ENCODE measurements around the gene TMEM234.
A peak's percentile ranks its signal among the peaks of the same experiment; 100 is the strongest.

Gene TMEM234

DNA sequence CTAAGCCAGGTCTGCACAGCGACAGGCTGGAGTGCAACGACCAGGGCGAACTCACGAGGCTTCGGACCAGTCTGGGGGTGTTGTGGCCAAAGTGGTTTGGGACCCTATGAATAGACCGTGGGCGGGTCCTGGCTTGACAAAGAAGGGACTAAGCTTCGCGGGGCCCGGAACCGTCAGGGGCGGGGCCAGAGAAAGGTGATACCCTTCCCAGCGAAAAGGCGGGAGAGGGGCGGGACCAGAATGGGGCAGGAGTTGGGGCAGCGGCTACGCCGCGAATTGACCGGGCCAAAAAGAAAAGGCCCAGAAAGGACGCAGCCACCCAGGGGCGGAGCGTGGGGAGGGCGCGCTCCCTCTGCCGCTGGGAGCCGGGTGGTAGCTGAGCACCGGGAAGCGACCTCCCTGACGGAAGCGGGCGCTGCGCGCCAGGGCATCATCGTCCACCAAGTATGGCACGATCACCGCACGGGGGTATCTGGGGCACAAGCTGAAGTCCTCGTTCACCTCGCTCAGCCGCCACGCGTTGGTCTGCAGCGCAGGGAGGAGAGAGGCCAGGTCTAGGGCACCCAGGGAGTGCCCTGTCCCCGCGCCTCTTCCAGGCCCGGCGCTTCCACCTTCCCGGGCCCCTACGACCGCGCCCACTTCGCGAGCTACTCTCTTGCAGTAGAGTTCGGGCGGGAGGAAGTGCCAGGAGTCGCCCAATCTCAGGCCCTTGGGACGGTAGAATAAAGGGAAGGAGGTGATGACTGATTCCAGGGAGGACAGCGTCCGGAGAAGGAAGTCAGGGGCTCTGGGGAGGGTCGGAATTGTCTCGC, 18.2 kb upstream of the TMEM234 start:
- peak in 1 of 2 donors; percentile 39 for DNase-seq (ENCODE audit: low read depth in 2 of 2, low spot score in 1 of 2)

DNA sequence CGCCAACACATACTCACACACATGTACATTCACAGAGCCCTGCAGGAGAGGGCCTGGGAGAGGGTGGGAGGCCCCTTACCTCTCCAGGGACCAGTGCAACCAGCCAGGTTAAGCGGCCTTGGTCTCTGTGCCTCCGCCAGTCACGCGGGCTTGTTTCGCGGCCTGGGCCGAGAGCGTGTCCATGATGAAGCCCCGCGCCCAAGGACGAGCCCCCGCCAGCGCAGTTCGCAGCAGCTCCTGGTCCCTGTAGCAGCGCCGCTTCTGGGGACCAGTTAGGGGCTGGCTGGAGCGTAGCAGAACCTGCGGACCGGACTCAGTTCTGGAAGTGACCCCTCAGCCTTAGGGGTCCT, 17.6 kb upstream of the TMEM234 start:
- DNase-seq (ENCODE audit: low read depth in 2 of 2, low spot score in 1 of 2) = no peak

DNA sequence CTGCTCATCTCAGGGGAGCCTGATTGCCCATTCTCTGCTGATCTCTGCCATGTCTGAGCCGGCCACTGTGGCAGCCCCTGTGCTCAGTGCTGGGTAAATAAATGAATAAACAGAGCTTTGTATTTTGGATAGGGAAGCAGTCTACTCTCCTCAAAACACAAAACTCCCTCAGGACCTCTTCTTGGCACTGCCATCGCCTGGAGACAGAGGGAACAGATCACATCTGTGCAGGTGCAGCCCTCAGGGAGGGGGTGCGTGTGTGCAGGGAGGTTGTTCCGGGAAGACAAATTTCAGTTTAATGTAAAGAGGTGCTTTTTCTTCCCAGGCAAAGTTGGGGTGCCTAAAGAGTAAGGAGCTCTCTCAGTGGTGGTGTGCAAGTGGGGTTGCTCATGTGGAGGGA, 17.2 kb upstream of the TMEM234 start:
- no peak for DNase-seq (ENCODE audit: low read depth in 2 of 2, low spot score in 1 of 2)

DNA sequence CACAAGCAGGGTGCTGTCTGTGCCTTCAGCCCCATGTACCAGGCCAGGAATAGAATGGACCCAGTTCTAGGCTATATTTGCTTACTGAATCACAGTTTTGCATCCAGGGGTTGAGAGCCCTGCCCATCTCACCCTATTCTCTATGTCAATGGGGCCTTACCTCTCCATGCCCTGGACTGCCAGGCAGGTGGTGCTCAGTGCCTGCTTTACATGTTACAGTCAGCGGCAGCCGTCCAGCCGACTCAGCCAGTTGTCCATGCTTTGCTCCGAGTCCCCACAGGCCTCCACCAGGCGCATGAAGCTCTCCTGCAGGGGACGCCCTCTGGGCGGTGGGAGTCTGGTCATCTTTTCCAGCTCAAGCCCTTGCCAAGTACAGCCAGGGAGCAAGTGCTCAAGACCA, 12.6 kb upstream of the TMEM234 start:
- DNase-seq (ENCODE audit: low read depth in 2 of 2, low spot score in 1 of 2) = no peak

DNA sequence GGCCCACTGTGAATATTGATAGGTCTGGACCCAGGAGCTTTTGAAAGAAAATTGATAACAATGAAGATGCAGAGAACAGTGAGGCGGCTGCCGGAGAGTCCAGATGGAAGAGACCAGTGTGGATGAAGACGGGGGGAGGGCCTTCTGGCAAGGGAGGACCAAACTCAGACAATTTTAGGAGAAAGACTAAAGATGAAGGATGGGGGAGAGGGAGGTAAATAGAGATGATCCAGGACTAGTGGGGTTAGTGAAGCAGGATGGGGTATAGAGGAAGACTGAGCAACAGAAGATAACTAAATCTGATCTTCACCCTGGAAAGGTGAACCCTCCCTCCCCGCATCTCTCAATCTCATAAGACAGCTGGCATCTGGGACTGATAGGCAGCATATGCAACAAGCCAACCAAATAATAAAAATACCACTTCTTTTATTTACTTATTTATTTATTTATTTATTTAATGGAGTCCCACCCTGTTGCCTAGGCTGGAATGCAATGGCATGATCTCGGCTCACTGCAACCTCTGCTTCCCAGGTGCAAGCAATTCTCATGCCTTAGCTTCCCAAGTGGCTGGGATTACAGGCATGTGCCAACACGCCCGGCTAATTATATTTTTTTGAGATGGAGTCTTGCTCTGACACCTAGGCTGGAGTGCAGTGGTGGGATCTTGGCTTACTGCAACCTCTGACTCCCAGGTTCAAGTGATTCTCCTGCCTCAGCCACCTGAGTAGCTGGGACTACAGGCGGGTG, 10.6 kb upstream of the TMEM234 start:
- no peak for DNase-seq (ENCODE audit: low read depth in 2 of 2, low spot score in 1 of 2)

DNA sequence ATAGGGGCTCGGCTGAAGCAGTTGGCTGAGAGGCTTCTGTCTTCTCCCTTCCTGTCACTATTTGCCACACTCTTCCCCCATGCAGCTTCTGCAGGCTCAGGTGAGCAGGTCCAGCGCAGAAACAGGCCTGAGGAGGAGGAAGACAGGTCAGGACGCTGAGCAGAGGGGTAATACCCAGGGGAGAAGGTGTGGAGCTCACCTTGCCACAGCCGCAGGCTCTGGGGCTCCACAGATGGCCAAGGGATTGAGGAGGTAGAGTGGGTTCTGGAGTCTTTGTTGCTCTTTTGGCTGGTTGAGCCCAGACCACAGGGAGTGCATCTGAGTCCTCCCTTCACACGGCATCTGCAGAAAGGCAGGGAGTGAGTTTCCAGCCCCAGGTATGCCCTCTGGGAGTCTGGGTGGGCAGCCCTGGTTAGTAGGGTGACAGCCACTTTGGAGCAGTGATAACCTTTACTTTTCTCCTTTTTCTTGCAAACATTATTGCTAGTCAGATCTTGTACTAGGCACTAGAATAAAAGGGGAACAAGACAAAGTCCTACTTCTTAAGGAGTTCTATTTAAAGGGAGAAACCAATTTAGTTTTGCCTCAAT, 9.8 kb upstream of the TMEM234 start:
- no peak for DNase-seq (ENCODE audit: low read depth in 2 of 2, low spot score in 1 of 2)

DNA sequence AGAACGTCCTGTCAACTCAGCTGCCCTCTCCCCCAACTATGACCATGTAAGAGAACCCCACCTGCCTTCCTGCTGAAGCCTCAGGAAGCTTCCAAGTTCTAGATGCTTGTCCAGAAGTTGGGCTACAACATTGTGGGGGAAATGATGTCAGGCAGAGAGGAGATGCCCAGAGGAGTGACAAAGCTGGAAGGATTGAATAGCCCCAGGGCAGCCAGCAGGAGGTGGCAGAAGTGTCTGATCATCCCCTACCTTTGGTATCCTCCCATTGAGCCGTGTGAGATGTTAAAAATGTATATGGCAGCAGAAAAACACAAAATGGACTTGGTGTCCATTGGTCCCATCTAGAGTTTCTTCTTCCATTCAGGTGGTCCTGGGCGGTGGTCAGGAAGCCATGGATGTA, 6.6 kb upstream of the TMEM234 start:
- no peak for DNase-seq (ENCODE audit: low read depth in 2 of 2, low spot score in 1 of 2)

DNA sequence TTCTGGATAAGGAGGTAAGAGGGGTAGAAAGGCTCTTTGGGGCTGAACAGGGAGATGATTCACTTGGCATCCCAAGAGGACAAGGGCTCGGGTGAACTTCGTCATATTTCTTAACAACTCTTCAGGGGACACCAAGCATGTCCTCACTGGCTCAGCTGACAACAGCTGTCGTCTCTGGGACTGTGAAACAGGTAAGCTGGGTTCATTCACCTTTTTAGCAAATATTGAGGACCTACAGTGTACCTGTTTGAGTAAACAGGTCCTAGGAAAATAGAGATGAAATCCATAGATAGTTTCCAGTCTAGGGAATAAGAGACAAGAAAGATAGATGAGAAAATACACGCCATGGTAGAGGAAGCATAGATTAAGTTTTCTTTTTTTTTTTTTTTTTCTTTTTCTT, 2.1 kb upstream of the TMEM234 start:
- DNase-seq (ENCODE audit: low read depth in 2 of 2, low spot score in 1 of 2) = no peak

DNA sequence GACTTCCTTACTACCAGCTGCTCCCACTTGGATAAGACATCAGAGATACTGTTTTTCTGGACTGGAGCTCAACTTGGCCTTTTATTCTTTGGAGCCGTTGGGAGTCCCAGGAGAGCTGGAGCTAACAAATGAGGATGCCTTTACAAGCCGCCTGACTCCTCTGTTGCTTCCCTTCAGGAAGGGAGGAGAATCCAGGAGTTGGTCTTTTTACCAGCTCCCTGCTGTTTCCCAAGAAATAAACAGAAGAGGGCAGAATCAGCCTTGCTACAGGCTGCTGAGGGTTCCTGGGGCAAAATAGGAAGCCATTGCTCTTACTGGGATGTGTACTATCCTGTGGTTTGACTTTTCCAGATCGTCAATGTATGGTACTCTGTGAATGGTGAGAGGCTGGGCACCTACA, 1.5 kb upstream of the TMEM234 start:
- DNase-seq (ENCODE audit: low read depth in 2 of 2, low spot score in 1 of 2) = no peak

DNA sequence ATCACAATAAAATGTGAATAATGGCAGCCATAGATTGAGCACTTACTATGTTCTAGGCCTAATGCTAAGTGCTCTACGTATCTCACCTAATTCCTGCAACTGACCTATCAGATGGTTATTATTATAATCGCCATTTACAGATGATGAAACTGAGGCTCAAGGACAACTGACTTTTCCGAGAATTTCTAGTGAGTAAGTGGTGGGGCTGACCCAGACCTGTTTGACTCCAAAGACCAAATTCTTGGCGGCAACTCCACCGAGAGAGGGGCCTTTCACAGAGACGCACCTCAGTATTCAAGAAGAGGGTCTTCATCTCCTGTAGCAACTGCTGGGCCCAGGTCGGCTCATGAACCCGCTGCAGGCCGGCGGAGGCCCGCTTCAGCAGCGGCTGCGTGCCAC, 573 bp downstream of the TMEM234 start:
- DNase-seq (ENCODE audit: low read depth in 2 of 2, low spot score in 1 of 2) = no peak

DNA sequence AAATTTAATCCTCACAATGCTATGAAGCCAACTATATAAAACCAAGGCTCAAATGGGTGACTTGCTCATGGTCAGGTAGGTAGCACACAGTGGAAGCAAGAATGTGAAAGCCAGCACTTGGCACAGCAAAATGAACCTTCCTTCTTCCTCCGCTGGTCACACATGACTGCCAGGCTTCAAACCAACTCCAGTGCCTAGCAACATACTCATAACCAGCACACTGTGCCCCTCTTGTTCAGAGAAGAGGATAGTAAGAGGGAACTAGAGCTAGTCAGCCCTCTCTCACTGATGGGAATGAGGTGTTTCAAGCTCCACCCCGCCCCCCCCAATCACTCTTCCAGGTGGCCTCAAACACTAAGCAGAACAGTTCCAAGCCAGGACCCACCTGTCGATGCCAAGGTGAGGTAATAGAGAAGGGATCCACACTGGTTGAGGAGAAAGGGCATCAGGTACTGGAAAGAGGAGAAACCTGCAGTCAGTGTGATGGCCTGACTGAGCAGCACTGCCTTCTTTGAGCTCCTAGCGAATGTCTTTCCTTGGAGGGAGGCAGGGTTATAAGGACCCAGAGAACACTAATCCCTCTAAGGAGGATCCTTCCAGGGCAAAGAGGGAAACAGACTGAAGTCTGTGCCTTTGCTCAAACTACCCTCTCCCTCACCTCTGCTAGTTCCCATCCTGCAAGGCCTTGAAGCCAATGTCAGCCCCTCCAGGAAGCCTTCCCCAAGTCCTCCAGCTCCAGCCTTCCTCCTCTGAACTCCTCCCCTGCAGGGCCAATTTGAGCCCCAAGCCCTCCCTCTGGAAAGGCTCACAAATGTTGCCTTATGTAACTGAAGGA, 1.2 kb downstream of the TMEM234 start:
- DNase-seq (ENCODE audit: low read depth in 2 of 2, low spot score in 1 of 2) = no peak

DNA sequence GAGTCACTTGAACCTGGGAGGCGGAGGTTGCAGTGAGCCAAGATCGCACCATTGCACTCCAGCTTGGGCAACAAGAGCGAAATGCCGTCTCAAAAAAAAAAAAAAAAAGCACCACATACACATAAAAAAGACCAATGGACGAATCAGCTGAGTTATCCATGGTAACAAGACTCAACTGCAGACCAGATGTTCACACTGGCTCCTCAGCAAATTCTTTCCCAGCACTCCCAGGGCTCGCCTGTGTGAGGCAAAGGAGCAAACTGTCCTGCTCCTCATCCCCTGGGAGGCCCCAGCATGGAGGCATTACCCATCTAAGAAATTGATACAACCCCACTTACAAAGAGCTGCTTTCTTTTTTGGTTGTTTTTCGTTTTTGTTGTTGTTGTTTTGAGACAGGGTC, 3.1 kb downstream of the TMEM234 start:
- DNase-seq (ENCODE audit: low read depth in 2 of 2, low spot score in 1 of 2) = no peak

DNA sequence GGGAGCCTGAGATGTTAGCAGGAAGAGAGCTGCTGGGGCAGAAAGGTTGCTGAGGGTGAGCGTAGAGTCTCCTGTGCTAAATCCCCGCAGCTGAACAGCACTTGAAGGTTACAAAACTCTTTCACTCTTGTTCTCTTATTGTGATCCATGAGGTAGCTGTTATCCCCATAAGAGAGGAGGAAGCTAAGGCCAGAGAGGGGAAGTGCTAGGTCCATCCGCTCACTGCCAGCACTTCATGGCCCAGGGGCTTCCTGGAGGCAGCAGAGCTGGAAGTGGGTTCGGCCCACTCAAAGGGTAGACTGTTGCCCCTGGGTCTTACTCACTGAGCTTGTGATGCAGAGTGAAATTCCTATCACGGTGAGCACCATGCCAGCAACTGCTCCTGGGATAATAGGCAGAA, 5.6 kb downstream of the TMEM234 start:
- DNase-seq (ENCODE audit: low read depth in 2 of 2, low spot score in 1 of 2) = no peak

DNA sequence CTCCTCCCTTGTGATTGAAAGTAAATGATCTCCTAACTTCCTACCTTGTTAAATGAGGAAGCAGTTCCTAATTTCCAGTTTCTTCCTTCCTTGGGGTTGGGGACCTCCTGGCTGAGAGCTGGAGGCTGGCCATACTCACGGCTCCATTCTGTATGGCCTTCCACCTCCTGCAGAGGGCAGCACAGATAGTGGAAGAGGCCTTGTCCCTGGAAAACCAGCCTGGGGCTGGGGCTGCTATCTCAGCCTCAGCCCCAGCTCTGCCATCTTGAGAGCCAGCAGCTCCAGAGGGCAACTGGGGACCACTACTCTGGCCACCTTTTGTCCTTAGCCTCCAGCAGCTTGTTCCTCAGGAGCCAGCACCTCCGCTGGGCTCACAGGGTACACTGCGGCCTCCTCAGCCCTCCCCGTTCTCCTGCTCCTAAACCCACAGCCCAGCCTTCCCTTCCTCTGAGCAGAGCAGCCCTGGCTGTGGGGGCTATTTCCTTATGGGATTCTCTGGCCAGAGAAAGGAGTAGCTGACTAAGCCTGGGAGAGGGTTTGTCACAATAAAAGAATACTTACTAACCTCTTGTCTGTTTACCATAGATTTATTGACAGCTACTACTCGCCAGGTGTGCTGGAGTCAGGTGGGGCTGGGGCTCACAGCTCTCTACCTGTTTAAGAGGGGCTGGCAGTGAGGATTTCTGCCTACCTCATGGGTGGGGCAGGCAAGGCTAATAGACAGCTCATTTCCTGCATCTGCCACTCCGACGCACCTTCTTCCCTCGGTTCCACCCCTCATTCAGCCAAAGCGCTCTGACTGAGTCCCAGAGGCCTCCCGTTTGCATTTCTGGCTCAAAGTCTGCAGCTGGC, 6.3 kb downstream of the TMEM234 start:
- DNase-seq (ENCODE audit: low read depth in 2 of 2, low spot score in 1 of 2) = no peak

DNA sequence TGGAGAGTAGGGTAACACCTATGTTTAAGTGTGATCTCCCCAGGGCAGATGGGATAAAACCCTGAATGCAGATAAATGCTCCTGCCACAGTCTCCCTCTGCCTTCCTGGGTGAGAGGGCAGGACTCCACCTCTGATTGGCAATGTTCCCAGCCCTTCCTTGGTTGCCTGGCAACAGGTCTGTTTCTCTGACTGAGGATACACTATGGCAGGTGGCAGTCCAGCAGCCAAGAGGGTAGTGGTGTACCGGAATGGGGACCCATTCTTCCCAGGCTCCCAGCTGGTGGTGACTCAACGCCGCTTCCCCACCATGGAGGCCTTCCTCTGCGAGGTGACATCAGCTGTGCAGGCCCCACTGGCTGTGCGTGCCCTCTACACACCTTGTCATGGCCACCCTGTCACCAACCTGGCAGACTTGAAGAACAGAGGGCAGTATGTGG, 13.2 kb downstream of the TMEM234 start, which contains the start of gene DCDC2B:
DCDC2B (plus strand) TSS at position 199 of the 438 bp plus-strand sequence; CDS start at position 204, 5 bp downstream.
- no peak for DNase-seq (ENCODE audit: low read depth in 2 of 2, low spot score in 1 of 2)

DNA sequence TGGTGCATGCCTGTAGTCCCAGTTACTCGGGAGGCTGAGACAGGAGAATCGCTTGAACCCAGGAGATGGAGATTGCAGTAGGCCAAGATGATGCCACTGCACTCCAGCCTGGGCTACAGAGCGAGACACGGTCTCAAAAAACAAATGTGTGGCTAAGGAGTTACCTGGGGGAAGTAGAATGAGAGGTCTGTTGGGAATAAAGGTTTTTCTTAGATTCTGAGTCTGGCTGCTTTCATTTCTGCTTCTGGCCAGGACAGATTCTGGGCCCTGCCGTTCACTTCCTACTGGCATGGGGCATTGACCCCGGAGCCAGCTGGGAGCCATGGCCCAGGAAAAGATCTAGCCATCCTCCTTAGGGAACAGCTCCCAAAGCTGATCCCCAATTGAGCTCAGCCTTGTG, 13.7 kb downstream of the TMEM234 start:
- DNase-seq (ENCODE audit: low read depth in 2 of 2, low spot score in 1 of 2) = no peak

DNA sequence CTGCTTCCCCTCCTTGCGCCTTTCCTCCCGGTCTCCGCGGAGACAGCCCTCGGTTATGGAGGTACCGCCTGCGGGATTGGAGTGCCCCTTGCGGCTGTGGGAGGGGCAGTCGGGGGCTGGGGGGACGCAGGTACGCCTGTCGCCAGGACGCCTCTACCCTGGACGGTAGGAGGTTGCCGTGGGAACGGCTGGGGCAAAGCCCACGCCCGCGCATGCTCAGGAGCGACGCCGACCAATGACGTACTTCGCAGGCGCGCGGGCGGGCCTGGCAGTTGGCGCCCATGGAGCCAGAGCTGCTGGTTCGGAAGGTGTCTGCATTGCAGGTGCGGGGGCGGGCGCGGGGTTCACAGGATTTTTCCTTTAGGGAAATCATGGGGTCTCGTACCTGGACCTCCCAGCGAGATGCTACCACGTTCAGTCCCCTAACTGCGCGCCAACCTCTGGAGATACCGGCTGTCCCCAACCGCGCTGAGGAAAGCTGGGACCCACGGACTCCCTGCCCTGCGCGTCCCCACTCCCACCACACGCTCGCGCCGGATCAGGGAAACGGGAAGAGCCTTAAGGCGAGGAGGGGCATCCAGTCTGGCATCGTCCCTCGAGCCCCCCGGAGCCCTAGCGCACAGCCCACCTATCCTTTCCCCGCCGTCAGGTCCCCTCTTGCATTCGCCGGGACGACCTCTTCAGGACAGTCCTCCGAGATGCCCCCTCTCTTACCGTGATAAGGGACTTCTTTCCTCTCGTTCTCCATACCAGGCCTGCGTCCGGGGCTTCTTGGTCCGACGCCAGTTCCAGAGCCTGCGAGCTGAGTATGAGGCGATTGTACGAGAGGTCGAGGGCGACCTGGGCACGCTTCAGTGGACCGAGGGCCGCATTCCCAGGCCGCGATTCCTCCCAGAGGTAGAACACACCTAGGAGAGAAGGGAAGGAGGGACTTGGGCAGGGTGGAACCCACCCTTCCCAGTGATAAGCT, 16.5 kb downstream of the TMEM234 start, which contains the start of gene IQCC:
IQCC (plus strand) TSS at position 271 of the 970 bp plus-strand sequence; CDS start at position 282, 11 bp downstream.
- DNase-seq (ENCODE audit: low read depth in 2 of 2, low spot score in 1 of 2) = peak; percentile 47 to 67

DNA sequence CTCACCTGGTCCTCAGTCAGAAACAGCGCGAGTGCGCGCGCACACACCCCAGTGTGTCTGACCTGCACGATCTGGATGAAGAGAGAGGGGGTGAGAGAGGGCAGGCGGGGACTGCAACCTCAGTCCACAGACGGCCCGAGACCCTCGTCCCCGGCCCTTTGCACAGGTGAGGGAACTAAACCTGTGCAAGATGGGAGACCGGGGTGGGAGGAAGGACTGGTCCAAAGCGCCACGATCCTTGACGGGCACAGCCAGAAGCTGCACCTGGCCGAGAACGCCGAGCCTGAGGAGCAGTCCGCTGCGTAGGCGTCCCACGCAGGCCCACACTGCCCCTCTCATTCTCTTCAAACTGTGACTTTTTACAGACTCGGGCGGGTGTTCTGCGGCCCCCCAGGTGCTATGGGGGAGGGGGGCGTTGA, 17.2 kb downstream of the TMEM234 start:
- no peak for DNase-seq (ENCODE audit: low read depth in 2 of 2, low spot score in 1 of 2)
